HepG2 (cell line): ENCODE results near the gene CBFA2T2. TPM values are rescaled to one million over a fixed set of nuclear protein-coding genes. Genes with fewer than 3 reads are reported as not detected.

Source experiments
- ATAC-seq: fragments of 200-7000 bp; cut with Tn5 transposase; 3 replicates; pipeline ENCODE4 v1.9.1; 2020; ENCODE audit warnings: mild to moderate bottlenecking, moderate library complexity
- BruUV-seq: library from RNA; stranded (reverse); fragments of 400-500 nt; replicated peaks from 2 replicates; lab custom pipeline; 2021; lab: Mats Ljungman, UMichigan
- CTCF ChIA-PET: fragments of 300-600 bp; formaldehyde crosslinking; extraction: SDS; loops from one replicate; lab custom pipeline; 2021; ENCODE audit warnings: low total read pairs, inconsistent platforms, low intra/inter-chr PET ratio; lab: Yijun Ruan, JAX
- POLR2A ChIA-PET: fragments of 350-600 bp; sonication (Branson Sonifier 250); formaldehyde crosslinking; loops from one replicate; lab custom pipeline; 2020; ENCODE audit warnings: antibody characterized with exemption, inconsistent platforms; lab: Yijun Ruan, JAX
- DNase-seq: peaks from one replicate; pipeline ENCODE4 v3.0.0-alpha.2; 2015; ENCODE audit warnings: low spot score
- FAIRE-seq: peaks from 3 replicates; lab custom pipeline; 2011; peaks lifted over from hg19 to GRCh38; lab: Jason Lieb, UNC
- H2AFZ ChIP-seq: one replicate; pipeline ENCODE4 v1.6.1; 2011; ENCODE audit warnings: low read length, inconsistent platforms
- H3K27ac ChIP-seq: fragments of 300-600 bp; 3 replicates; pipeline ENCODE4 v1.8.0; 2011; ENCODE audit warnings: mixed run types, mild to moderate bottlenecking, mixed read lengths, low read length, inconsistent platforms; ENCODE audit not compliant: insufficient read depth; ENCODE audit errors: extremely low read length
- H3K27me3 ChIP-seq, 2 experiments: fragments of 200-600 bp in 1 of 2; 2 replicates in 1 of 2; 3 replicates in 1 of 2; pipeline versions ENCODE4 v1.6.0 to v1.8.0; 2011; ENCODE audit warnings: low read length in 2 of 2, mild to moderate bottlenecking in 2 of 2, moderate library complexity in 2 of 2, inconsistent platforms in 1 of 2; ENCODE audit not compliant: insufficient read depth in 2 of 2, control insufficient read depth in 1 of 2
- H3K36me3 ChIP-seq, 2 experiments: fragments of 200-600 bp in 1 of 2; replicated peaks in 1 of 2; 2 replicates in 1 of 2; 3 replicates in 1 of 2; pipeline versions ENCODE4 v1.5.1 to v1.8.0; 2011; ENCODE audit warnings: low read length in 2 of 2, inconsistent platforms in 1 of 2; ENCODE audit not compliant: insufficient read depth in 2 of 2, control insufficient read depth in 1 of 2
- H3K4me1 ChIP-seq: 2 replicates; pipeline ENCODE4 v1.5.1; 2012; ENCODE audit warnings: low read length, inconsistent platforms; ENCODE audit not compliant: insufficient read depth
- H3K4me2 ChIP-seq: 2 replicates; pipeline ENCODE4 v1.6.0; 2011; ENCODE audit warnings: low read depth, low read length, inconsistent platforms
- H3K4me3 ChIP-seq, 3 experiments: fragments of 200-600 bp in 1 of 3; sonication (generic), shearing (Covaris generic) in 1 of 3; replicated peaks in 1 of 3; 2 replicates each; pipeline ENCODE4 v1.5.1; 2011 to 2016; ENCODE audit warnings: low read length in 3 of 3, inconsistent platforms in 2 of 3, low read depth in 2 of 3, mild to moderate bottlenecking in 2 of 3, control low read depth in 1 of 3, mixed read lengths in 1 of 3; ENCODE audit not compliant: insufficient read depth in 1 of 3
- H3K79me2 ChIP-seq: one replicate; pipeline ENCODE4 v1.6.1; 2011; ENCODE audit warnings: low read length, inconsistent platforms; ENCODE audit not compliant: insufficient read depth
- H3K9ac ChIP-seq: 2 replicates; pipeline ENCODE4 v1.6.0; 2011; ENCODE audit warnings: mild to moderate bottlenecking, low read depth, low read length, inconsistent platforms; ENCODE audit not compliant: insufficient read depth
- H3K9me3 ChIP-seq: 2 replicates; pipeline ENCODE4 v1.5.1; 2012; ENCODE audit warnings: mild to moderate bottlenecking, low read length
- H4K20me1 ChIP-seq: 2 replicates; pipeline ENCODE4 v1.6.0; 2011; ENCODE audit warnings: inconsistent platforms, mild to moderate bottlenecking, low read length, moderate library complexity; ENCODE audit not compliant: insufficient read depth
- CREM ChIP-seq, 2 experiments: sonication (generic) in 1 of 2; formaldehyde crosslinking in 1 of 2; IDR thresholded peaks; 2 replicates each; pipeline versions ENCODE4 v1.4.0 to v1.6.1; 2016 to 2020; ENCODE audit warnings: antibody characterized with exemption in 1 of 2, mild to moderate bottlenecking in 1 of 2, missing genetic modification reagents in 1 of 2
- HNF4A ChIP-seq: sonication (generic); formaldehyde crosslinking; IDR thresholded peaks from 2 replicates; pipeline ENCODE4 v1.4.0; 2020; ENCODE audit warnings: missing genetic modification reagents
- NKX3-1 ChIP-seq: sonication (generic); formaldehyde crosslinking; IDR thresholded peaks from 2 replicates; pipeline ENCODE4 v1.5.0; 2020; ENCODE audit warnings: missing genetic modification reagents
- SALL1 ChIP-seq: sonication (generic); formaldehyde crosslinking; IDR thresholded peaks from 2 replicates; pipeline ENCODE4 v1.8.0; 2022; ENCODE audit warnings: mild to moderate bottlenecking, missing genetic modification reagents
- SAP130 ChIP-seq: IDR thresholded peaks from 2 replicates; pipeline ENCODE4 v1.6.1; 2016; ENCODE audit warnings: low read depth
- YY1 ChIP-seq: IDR thresholded peaks from 2 replicates; pipeline ENCODE4 v1.6.1; 2011; ENCODE audit warnings: low read length, low read depth, moderate library complexity, mild to moderate bottlenecking; ENCODE audit not compliant: insufficient read depth, insufficient replicate concordance
- ZBTB38 ChIP-seq: sonication (generic); formaldehyde crosslinking; IDR thresholded peaks from 2 replicates; pipeline ENCODE4 v1.5.1; 2020; ENCODE audit warnings: mild to moderate bottlenecking, missing genetic modification reagents
- ZBTB8A ChIP-seq: sonication (generic); formaldehyde crosslinking; IDR thresholded peaks from 2 replicates; pipeline ENCODE4 v1.4.0; 2020; ENCODE audit warnings: mild to moderate bottlenecking, low read depth, missing genetic modification reagents, borderline replicate concordance
- ZKSCAN1 ChIP-seq: fragments of 150-350 bp; IDR thresholded peaks from 2 replicates; pipeline ENCODE4 v1.6.1; 2014; ENCODE audit warnings: low read length
- ZNF121 ChIP-seq: sonication (generic); formaldehyde crosslinking; IDR thresholded peaks from 2 replicates; pipeline ENCODE4 v1.5.0; 2020; ENCODE audit warnings: mild to moderate bottlenecking, missing genetic modification reagents
- ZNF678 ChIP-seq: sonication (generic); formaldehyde crosslinking; IDR thresholded peaks from 2 replicates; pipeline ENCODE4 v1.4.0; 2020; ENCODE audit warnings: mild to moderate bottlenecking, missing genetic modification reagents
- WGBS: methylation state at CpG from one replicate; pipeline ENCODE4 v1.1.6; 2017; ENCODE audit warnings: low lambda C conversion rate; 5-methylcytosine and 5-hydroxymethylcytosine counted together
- in situ Hi-C: cut with HindIII; loops from 2 replicates; pipeline ENCODE4 v1.10.0; 2017; ENCODE audit warnings: low pct_unique_long_range_greater_than_20kb; ENCODE audit not compliant: extremely low pct_ligation_motif_present
- intact Hi-C: fragments of 100-400 bp; cut with micrococcal nuclease; formaldehyde crosslinking; loops from one replicate; pipeline ENCODE4 v1.10.0; 2022; ENCODE audit not compliant: unreplicated experiment
- polyA plus RNA-seq, 8 experiments: library from polyadenylated mRNA; depleted of rRNA in 3 of 8; stranded (reverse) in 7 of 8; unstranded in 1 of 8; fragments of >200 nt; fragmentation: Illumina TruSeq in 4 of 8; extraction: Trizol in 4 of 8; gene quantifications; 2 replicates each; pipeline versions ENCODE4 v1.2.1 to v1.2.3, GENCODE V29; 2011 to 2016; ENCODE audit warnings: low read depth in 4 of 8, missing spikeins in 1 of 8, mixed read lengths in 1 of 8; ENCODE audit not compliant: insufficient read depth in 1 of 8
- total RNA-seq, 5 experiments: library from RNA; depleted of rRNA; stranded (reverse); fragments of >200 nt; fragmentation: Illumina TruSeq; extraction: Trizol; gene quantifications; 2 replicates each; pipeline ENCODE4 v1.2.3, GENCODE V29; 2016; ENCODE audit warnings: low read depth in 1 of 5
- TF ChIP-seq, protein P1 (sequence below): sonication (generic); formaldehyde crosslinking; IDR thresholded peaks from 2 replicates; pipeline ENCODE4 v1.4.0; 2020; ENCODE audit warnings: low read depth, mild to moderate bottlenecking, missing genetic modification reagents
- TF ChIP-seq, protein P2 (sequence below): sonication (generic); formaldehyde crosslinking; IDR thresholded peaks from 2 replicates; pipeline ENCODE4 v1.5.1; 2020; ENCODE audit warnings: missing genetic modification reagents, mild to moderate bottlenecking, borderline replicate concordance
- TF ChIP-seq, protein P3 (sequence below): sonication (generic); formaldehyde crosslinking; IDR thresholded peaks from 2 replicates; pipeline ENCODE4 v1.4.0; 2020; ENCODE audit warnings: missing genetic modification reagents, borderline replicate concordance
- TF ChIP-seq, protein P4 (sequence below): sonication (generic); formaldehyde crosslinking; IDR thresholded peaks from 2 replicates; pipeline ENCODE4 v1.4.0; 2020; ENCODE audit warnings: missing genetic modification reagents, borderline replicate concordance
- TF ChIP-seq, protein P5 (sequence below): sonication (generic); formaldehyde crosslinking; IDR thresholded peaks from 2 replicates; pipeline ENCODE4 v1.5.0; 2020; ENCODE audit warnings: missing genetic modification reagents

The CBFA2T2 gene
- total and polyA plus RNA-seq, 2 of the 13 experiments (the other 11 are each of a cell fraction or from before 2014, with no cell fraction given): 6.3 to 21.2 TPM

DNA sequence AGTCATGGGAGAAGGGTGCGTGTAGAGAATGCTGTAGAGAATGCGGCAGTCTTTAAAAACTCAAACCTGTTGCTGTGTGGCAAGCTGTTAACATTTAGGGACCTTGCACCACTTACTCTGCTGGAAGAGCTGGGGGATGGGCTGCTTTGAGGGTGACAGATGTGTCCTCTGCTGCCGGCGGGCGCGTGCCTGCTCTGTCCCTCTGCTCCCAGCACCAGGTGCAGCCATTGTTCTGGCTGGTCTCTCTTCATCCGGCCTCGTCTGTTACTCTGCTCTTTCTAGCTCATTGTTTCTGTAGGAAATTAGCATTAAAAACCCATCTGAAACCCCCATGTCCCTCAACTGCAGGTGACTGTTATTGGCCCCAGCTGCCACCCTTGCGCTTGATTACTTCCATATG, 78.5 kb downstream of the CBFA2T2 start:
- Histone ChIP-seq H3K9me3 (no peaks in the 10 kb centered on the region), H3K4me3 (no peak overlapping the region), H3K27ac (peak overlapping the region; percentile 28), H3K36me3 (no peaks in the 10 kb centered on the region), H3K4me1 (peaks cover 51% of the 10 kb centered on the region), H3K9ac (no peak overlapping the region), H4K20me1 (no peaks in the 10 kb centered on the region), H3K79me2 (peaks cover 8% of the 10 kb centered on the region), H3K27me3 (no peaks in the 10 kb centered on the region), H3K4me2 (no peak overlapping the region), H2AFZ (no peak overlapping the region)
- intact Hi-C loops: loop anchor here (10.0 kb wide), 1 partner anchor 54 kb away; no protein-coding TSS in a partner anchor
- BruUV-seq: no TSS peak
- ChIA-PET POLR2A (interaction anchor here (0.8 to 1.4 kb wide), 2 partner anchors 13 to 79 kb away, joined by 3 read pairs; partner anchors contain the start of gene CBFA2T2), CTCF (no interaction called here)
- 74% methylated on average over 9 of the region's 9 CpGs for WGBS
- ATAC-seq: peak; percentile 71
- FAIRE-seq: no peak
- peak; percentile 30 for DNase-seq
- in situ Hi-C loops: no loop called here
- TF ChIP-seq HNF4A (CRISPR knock-in tag) (peak; percentile 32; the same call in 1 of the 2 replicates), ZKSCAN1 (no peak), ZNF678 (no peak), ZBTB38 (CRISPR knock-in tag) (peak; percentile 82), ZNF121 (no peak), SAP130 (CRISPR knock-in tag) (peak; percentile 25; the same call in 1 of the 2 replicates), SALL1 (CRISPR knock-in tag) (peak; percentile 42), ZBTB8A (CRISPR knock-in tag) (no peak), CREM (IDR thresholded peaks at IDR 0.05) (no peak), CREM (CRISPR knock-in tag; IDR thresholded peaks at IDR 0.05) (no peak), NKX3-1 (0 out of 2 replicates have a peak, but pooled peaks have one; percentile 1), YY1 (peak; percentile 28)
- TF ChIP-seq, protein P1, sequence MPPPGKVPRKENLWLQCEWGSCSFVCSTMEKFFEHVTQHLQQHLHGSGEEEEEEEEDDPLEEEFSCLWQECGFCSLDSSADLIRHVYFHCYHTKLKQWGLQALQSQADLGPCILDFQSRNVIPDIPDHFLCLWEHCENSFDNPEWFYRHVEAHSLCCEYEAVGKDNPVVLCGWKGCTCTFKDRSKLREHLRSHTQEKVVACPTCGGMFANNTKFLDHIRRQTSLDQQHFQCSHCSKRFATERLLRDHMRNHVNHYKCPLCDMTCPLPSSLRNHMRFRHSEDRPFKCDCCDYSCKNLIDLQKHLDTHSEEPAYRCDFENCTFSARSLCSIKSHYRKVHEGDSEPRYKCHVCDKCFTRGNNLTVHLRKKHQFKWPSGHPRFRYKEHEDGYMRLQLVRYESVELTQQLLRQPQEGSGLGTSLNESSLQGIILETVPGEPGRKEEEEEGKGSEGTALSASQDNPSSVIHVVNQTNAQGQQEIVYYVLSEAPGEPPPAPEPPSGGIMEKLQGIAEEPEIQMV (CRISPR knock-in tag): 0 out of 2 replicates have a peak, but pooled peaks have one; percentile 32
- TF ChIP-seq, protein P2, sequence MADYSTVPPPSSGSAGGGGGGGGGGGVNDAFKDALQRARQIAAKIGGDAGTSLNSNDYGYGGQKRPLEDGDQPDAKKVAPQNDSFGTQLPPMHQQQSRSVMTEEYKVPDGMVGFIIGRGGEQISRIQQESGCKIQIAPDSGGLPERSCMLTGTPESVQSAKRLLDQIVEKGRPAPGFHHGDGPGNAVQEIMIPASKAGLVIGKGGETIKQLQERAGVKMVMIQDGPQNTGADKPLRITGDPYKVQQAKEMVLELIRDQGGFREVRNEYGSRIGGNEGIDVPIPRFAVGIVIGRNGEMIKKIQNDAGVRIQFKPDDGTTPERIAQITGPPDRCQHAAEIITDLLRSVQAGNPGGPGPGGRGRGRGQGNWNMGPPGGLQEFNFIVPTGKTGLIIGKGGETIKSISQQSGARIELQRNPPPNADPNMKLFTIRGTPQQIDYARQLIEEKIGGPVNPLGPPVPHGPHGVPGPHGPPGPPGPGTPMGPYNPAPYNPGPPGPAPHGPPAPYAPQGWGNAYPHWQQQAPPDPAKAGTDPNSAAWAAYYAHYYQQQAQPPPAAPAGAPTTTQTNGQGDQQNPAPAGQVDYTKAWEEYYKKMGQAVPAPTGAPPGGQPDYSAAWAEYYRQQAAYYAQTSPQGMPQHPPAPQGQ (CRISPR knock-in tag): no peak
- TF ChIP-seq, protein P3, sequence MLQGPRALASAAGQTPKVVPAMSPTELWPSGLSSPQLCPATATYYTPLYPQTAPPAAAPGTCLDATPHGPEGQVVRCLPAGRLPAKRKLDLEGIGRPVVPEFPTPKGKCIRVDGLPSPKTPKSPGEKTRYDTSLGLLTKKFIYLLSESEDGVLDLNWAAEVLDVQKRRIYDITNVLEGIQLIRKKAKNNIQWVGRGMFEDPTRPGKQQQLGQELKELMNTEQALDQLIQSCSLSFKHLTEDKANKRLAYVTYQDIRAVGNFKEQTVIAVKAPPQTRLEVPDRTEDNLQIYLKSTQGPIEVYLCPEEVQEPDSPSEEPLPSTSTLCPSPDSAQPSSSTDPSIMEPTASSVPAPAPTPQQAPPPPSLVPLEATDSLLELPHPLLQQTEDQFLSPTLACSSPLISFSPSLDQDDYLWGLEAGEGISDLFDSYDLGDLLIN (CRISPR knock-in tag): no peak
- TF ChIP-seq, protein P4, sequence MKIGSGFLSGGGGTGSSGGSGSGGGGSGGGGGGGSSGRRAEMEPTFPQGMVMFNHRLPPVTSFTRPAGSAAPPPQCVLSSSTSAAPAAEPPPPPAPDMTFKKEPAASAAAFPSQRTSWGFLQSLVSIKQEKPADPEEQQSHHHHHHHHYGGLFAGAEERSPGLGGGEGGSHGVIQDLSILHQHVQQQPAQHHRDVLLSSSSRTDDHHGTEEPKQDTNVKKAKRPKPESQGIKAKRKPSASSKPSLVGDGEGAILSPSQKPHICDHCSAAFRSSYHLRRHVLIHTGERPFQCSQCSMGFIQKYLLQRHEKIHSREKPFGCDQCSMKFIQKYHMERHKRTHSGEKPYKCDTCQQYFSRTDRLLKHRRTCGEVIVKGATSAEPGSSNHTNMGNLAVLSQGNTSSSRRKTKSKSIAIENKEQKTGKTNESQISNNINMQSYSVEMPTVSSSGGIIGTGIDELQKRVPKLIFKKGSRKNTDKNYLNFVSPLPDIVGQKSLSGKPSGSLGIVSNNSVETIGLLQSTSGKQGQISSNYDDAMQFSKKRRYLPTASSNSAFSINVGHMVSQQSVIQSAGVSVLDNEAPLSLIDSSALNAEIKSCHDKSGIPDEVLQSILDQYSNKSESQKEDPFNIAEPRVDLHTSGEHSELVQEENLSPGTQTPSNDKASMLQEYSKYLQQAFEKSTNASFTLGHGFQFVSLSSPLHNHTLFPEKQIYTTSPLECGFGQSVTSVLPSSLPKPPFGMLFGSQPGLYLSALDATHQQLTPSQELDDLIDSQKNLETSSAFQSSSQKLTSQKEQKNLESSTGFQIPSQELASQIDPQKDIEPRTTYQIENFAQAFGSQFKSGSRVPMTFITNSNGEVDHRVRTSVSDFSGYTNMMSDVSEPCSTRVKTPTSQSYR (CRISPR knock-in tag): peak; percentile 72; the same call in 1 of the 2 replicates
- TF ChIP-seq, protein P5, sequence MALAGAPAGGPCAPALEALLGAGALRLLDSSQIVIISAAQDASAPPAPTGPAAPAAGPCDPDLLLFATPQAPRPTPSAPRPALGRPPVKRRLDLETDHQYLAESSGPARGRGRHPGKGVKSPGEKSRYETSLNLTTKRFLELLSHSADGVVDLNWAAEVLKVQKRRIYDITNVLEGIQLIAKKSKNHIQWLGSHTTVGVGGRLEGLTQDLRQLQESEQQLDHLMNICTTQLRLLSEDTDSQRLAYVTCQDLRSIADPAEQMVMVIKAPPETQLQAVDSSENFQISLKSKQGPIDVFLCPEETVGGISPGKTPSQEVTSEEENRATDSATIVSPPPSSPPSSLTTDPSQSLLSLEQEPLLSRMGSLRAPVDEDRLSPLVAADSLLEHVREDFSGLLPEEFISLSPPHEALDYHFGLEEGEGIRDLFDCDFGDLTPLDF (CRISPR knock-in tag): no peak
